GM12878 (cell line): Measurements from ENCODE around the gene MRNIP. TPM values are rescaled to one million over a fixed set of nuclear protein-coding genes. Genes with fewer than 3 reads are reported as not detected.

ENCODE experiments used
- ATAC-seq: fragments of 200-7000 bp; cut with Tn5 transposase; 3 replicates; pipeline ENCODE4 v1.9.1; 2020; ENCODE audit warnings: mild to moderate bottlenecking, moderate library complexity
- BruUV-seq: library from RNA; stranded (reverse); fragments of 400-500 nt; replicated peaks from 2 replicates; lab custom pipeline; 2021; lab: Mats Ljungman, UMichigan
- CTCF ChIA-PET: fragments of 300-600 bp; sonication (Branson Sonifier 250); formaldehyde crosslinking; extraction: SDS; loops from one replicate; lab custom pipeline; 2021; ENCODE audit warnings: inconsistent platforms; lab: Yijun Ruan, JAX
- POLR2A ChIA-PET: fragments of 350-600 bp; formaldehyde crosslinking; extraction: SDS; loops from one replicate; lab custom pipeline; 2021; ENCODE audit warnings: inconsistent platforms; lab: Charles Lee
- RAD21 ChIA-PET: fragments of 300-600 bp; sonication (Branson Sonifier 250); formaldehyde crosslinking; loops from one replicate; lab custom pipeline; 2023; ENCODE audit warnings: antibody characterized with exemption; ENCODE audit not compliant: unreplicated experiment; lab: Charles Lee
- SMC1A ChIA-PET: fragments of 300-600 bp; sonication (Branson Sonifier 250); formaldehyde crosslinking; loops from one replicate; lab custom pipeline; 2023; ENCODE audit not compliant: unreplicated experiment, uncharacterized antibody; lab: Charles Lee
- DNase-seq: peaks from one replicate; pipeline ENCODE4 v3.0.0-alpha.2; 2011; ENCODE audit warnings: low read depth, low spot score
- FAIRE-seq: peaks from 3 replicates; lab custom pipeline; 2011; peaks lifted over from hg19 to GRCh38; lab: Jason Lieb, UNC
- H2AFZ ChIP-seq: 2 replicates; pipeline ENCODE4 v1.6.0; 2011; ENCODE audit warnings: low read depth, low read length, control low read depth; ENCODE audit not compliant: control insufficient read depth
- H3K27ac ChIP-seq: 2 replicates; pipeline ENCODE4 v1.5.1; 2011; ENCODE audit warnings: control low read depth; ENCODE audit not compliant: control insufficient read depth, insufficient read depth
- H3K27me3 ChIP-seq, 2 experiments: replicated peaks in 1 of 2; 2 replicates each; pipeline versions ENCODE4 v1.6.0 to v1.6.1; 2011; ENCODE audit warnings: low read length in 1 of 2; ENCODE audit not compliant: control insufficient read depth in 2 of 2, insufficient read depth in 2 of 2
- H3K36me3 ChIP-seq, 2 experiments: 2 replicates each; pipeline ENCODE4 v1.5.1; 2011; ENCODE audit warnings: low read length in 1 of 2; ENCODE audit not compliant: control insufficient read depth in 2 of 2, insufficient read depth in 2 of 2
- H3K4me1 ChIP-seq: 2 replicates; pipeline ENCODE4 v1.6.1; 2011; ENCODE audit warnings: mild to moderate bottlenecking, low read length, moderate library complexity, mixed read lengths; ENCODE audit not compliant: control insufficient read depth, insufficient read depth
- H3K4me2 ChIP-seq: 2 replicates; pipeline ENCODE4 v1.6.0; 2011; ENCODE audit warnings: control low read depth; ENCODE audit not compliant: control insufficient read depth, insufficient read depth
- H3K4me3 ChIP-seq: fragments of 200-600 bp; sonication (generic); 2 replicates; pipeline ENCODE4 v1.5.1; 2016
- H3K79me2 ChIP-seq: 2 replicates; pipeline ENCODE4 v1.6.0; 2011; ENCODE audit warnings: low read length; ENCODE audit not compliant: control insufficient read depth, insufficient read depth
- H3K9ac ChIP-seq: 2 replicates; pipeline ENCODE4 v1.8.0; 2011; ENCODE audit warnings: low read length, control low read depth, mixed read lengths; ENCODE audit not compliant: control insufficient read depth, insufficient read depth
- H3K9me3 ChIP-seq: replicated peaks from 3 replicates; pipeline ENCODE4 v1.5.1; 2011; ENCODE audit warnings: mild to moderate bottlenecking, low read length; ENCODE audit not compliant: control insufficient read depth, insufficient read depth
- H4K20me1 ChIP-seq: 2 replicates; pipeline ENCODE4 v1.6.0; 2011; ENCODE audit not compliant: control insufficient read depth, insufficient read depth
- ATF2 ChIP-seq: IDR thresholded peaks from 2 replicates; pipeline ENCODE4 v1.6.1; 2012; ENCODE audit warnings: low read length, inconsistent platforms
- CREM ChIP-seq: IDR thresholded peaks from 2 replicates; pipeline ENCODE4 v1.6.1; 2014; ENCODE audit warnings: antibody characterized with exemption, low read depth
- GATAD2B ChIP-seq: fragments of 450-650 bp; conservative IDR thresholded peaks from 2 replicates; pipeline ENCODE4 v1.6.1; 2017; ENCODE audit warnings: low read depth, mild to moderate bottlenecking, moderate library complexity
- MLLT1 ChIP-seq: fragments of 450-650 bp; IDR thresholded peaks from 2 replicates; pipeline ENCODE4 v1.6.1; 2016; ENCODE audit warnings: mild to moderate bottlenecking
- NFYB ChIP-seq: IDR thresholded peaks from 2 replicates; pipeline ENCODE4 v1.6.1; 2011; ENCODE audit warnings: low read depth, mild to moderate bottlenecking, low read length, improper control_type of control experiment, moderate library complexity; ENCODE audit not compliant: insufficient read depth
- POLR2AphosphoS5 ChIP-seq: IDR thresholded peaks from 2 replicates; pipeline ENCODE4 v1.6.1; 2011; ENCODE audit warnings: mild to moderate bottlenecking, low read length, inconsistent platforms
- SREBF2 ChIP-seq: IDR thresholded peaks from 2 replicates; pipeline ENCODE4 v1.6.1; 2012; ENCODE audit warnings: mild to moderate bottlenecking, low read length
- YBX1 ChIP-seq: fragments of 450-650 bp; IDR thresholded peaks from 2 replicates; pipeline ENCODE4 v1.6.1; 2016; ENCODE audit warnings: antibody characterized with exemption
- WGBS: methylation state at CpG from one replicate; pipeline ENCODE4 v1.1.6; 2016; ENCODE audit warnings: low lambda C conversion rate; ENCODE audit not compliant: insufficient replicate concordance, insufficient coverage; ENCODE audit errors: missing lambda C conversion rate; 5-methylcytosine and 5-hydroxymethylcytosine counted together
- in situ Hi-C: fragments of 300-500 bp; cut with MboI; formaldehyde crosslinking; loops from 9 replicates; pipeline ENCODE4 v1.14.3; 2018; ENCODE audit warnings: mixed read lengths
- intact Hi-C: fragments of 100-400 bp; cut with micrococcal nuclease; formaldehyde crosslinking; loops from one replicate; pipeline ENCODE4 v1.14.2; 2022; ENCODE audit not compliant: unreplicated experiment
- polyA plus RNA-seq, 11 experiments: library from polyadenylated mRNA; depleted of rRNA in 4 of 11; unstranded in 6 of 11; stranded (reverse) in 5 of 11; fragments of >200 nt; fragmentation: Nextera tagmentation in 4 of 11; fragmentation: Illumina TruSeq in 1 of 11; extraction: Ambion mirVana in 4 of 11; extraction: Trizol in 1 of 11; gene quantifications; 1 replicate in 1 of 11; 2 replicates in 10 of 11; pipeline versions ENCODE4 v1.2.1 to v1.2.3, GENCODE V29; 2011 to 2016; ENCODE audit warnings: inconsistent platforms in 2 of 11, missing spikeins in 2 of 11, low read depth in 1 of 11
- total RNA-seq, 4 experiments: library from RNA; depleted of rRNA in 3 of 4; stranded (reverse); fragments of >200 nt in 3 of 4; fragmentation: Illumina TruSeq in 1 of 4; extraction: Trizol in 1 of 4; gene quantifications; 2 replicates each; pipeline versions ENCODE4 v1.2.1 to v1.2.3, GENCODE V29; 2013 to 2021
- TF ChIP-seq, protein P1 (sequence below): fragments of 150-350 bp; IDR thresholded peaks from 2 replicates; pipeline ENCODE4 v1.6.1; 2016; ENCODE audit warnings: low read depth, low read length
- TF ChIP-seq, protein P2 (sequence below): fragments of 450-650 bp; IDR thresholded peaks from 2 replicates; pipeline ENCODE4 v1.6.1; 2016; ENCODE audit warnings: mild to moderate bottlenecking, moderate library complexity, borderline replicate concordance

Gene MRNIP
- total and polyA plus RNA-seq, 10 of the 15 experiments (the other 5 are each of a cell fraction or from before 2014, with no cell fraction given) = 2.4 to 30.4 (median 13.1) TPM

GRCh38 chr5:179890751-179891682, 32.4 kb upstream of the MRNIP start:
- Histone ChIP-seq H3K4me2 (no peak overlapping the region), H3K79me2 (no peaks in the 10 kb centered on the region), H3K36me3 (peaks cover 13 to 40% of the 10 kb centered on the region in 2 experiments), H3K27ac (no peak overlapping the region), H3K4me3 (no peak overlapping the region), H4K20me1 (no peaks in the 10 kb centered on the region), H3K4me1 (no peaks in the 10 kb centered on the region), H2AFZ (no peak overlapping the region), H3K9me3 (no peaks in the 10 kb centered on the region; the same call in 2 of the 3 replicates), H3K27me3 (no peaks in the 10 kb centered on the region), H3K9ac (no peak overlapping the region)
- ChIA-PET CTCF (no interaction called here), RAD21 (no interaction called here), SMC1A (no interaction called here), POLR2A (no interaction called here)
- intact Hi-C loops (no loop called here), in situ Hi-C loops (no loop called here)
- DNase-seq (no peak), ATAC-seq (no peak), FAIRE-seq (no peak)
- BruUV-seq = no TSS peak
- 96% methylated on average over 17 of the region's 25 CpGs for WGBS
- TF ChIP-seq, protein P1, sequence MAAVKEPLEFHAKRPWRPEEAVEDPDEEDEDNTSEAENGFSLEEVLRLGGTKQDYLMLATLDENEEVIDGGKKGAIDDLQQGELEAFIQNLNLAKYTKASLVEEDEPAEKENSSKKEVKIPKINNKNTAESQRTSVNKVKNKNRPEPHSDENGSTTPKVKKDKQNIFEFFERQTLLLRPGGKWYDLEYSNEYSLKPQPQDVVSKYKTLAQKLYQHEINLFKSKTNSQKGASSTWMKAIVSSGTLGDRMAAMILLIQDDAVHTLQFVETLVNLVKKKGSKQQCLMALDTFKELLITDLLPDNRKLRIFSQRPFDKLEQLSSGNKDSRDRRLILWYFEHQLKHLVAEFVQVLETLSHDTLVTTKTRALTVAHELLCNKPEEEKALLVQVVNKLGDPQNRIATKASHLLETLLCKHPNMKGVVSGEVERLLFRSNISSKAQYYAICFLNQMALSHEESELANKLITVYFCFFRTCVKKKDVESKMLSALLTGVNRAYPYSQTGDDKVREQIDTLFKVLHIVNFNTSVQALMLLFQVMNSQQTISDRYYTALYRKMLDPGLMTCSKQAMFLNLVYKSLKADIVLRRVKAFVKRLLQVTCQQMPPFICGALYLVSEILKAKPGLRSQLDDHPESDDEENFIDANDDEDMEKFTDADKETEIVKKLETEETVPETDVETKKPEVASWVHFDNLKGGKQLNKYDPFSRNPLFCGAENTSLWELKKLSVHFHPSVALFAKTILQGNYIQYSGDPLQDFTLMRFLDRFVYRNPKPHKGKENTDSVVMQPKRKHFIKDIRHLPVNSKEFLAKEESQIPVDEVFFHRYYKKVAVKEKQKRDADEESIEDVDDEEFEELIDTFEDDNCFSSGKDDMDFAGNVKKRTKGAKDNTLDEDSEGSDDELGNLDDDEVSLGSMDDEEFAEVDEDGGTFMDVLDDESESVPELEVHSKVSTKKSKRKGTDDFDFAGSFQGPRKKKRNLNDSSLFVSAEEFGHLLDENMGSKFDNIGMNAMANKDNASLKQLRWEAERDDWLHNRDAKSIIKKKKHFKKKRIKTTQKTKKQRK = no peak
- TF ChIP-seq NFYB = no peak
- TF ChIP-seq SREBF2 = no peak
- TF ChIP-seq POLR2AphosphoS5 = no peak
- no peak for TF ChIP-seq MLLT1
- no peak for TF ChIP-seq YBX1
- TF ChIP-seq, protein P2, sequence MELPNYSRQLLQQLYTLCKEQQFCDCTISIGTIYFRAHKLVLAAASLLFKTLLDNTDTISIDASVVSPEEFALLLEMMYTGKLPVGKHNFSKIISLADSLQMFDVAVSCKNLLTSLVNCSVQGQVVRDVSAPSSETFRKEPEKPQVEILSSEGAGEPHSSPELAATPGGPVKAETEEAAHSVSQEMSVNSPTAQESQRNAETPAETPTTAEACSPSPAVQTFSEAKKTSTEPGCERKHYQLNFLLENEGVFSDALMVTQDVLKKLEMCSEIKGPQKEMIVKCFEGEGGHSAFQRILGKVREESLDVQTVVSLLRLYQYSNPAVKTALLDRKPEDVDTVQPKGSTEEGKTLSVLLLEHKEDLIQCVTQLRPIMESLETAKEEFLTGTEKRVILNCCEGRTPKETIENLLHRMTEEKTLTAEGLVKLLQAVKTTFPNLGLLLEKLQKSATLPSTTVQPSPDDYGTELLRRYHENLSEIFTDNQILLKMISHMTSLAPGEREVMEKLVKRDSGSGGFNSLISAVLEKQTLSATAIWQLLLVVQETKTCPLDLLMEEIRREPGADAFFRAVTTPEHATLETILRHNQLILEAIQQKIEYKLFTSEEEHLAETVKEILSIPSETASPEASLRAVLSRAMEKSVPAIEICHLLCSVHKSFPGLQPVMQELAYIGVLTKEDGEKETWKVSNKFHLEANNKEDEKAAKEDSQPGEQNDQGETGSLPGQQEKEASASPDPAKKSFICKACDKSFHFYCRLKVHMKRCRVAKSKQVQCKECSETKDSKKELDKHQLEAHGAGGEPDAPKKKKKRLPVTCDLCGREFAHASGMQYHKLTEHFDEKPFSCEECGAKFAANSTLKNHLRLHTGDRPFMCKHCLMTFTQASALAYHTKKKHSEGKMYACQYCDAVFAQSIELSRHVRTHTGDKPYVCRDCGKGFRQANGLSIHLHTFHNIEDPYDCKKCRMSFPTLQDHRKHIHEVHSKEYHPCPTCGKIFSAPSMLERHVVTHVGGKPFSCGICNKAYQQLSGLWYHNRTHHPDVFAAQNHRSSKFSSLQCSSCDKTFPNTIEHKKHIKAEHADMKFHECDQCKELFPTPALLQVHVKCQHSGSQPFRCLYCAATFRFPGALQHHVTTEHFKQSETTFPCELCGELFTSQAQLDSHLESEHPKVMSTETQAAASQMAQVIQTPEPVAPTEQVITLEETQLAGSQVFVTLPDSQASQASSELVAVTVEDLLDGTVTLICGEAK = no peak
- TF ChIP-seq GATAD2B = no peak
- no peak for TF ChIP-seq ATF2
- no peak for TF ChIP-seq CREM
